Measurements from ENCODE around the gene MGAT4D.
A peak's percentile ranks its signal among the peaks of the same experiment; 100 is the strongest.
"Not testable (repeated sequence)": the region's sequence is repeated elsewhere in the genome, so short reads cannot be mapped to it uniquely, and the experiment has no call there.

Gene MGAT4D

GRCh38 chr4:140497747-140498636, at the start of gene MGAT4D:
MGAT4D (minus strand) TSS chr4:140498293; CDS start chr4:140498222, 71 bp downstream.
- DNase-seq (ENCODE audit: low read depth in 1 of 2, low spot score in 1 of 2), result no peak

GRCh38 chr4:140533951-140534480, 35.9 kb upstream of the MGAT4D start:
- DNase-seq (ENCODE audit: low read depth in 1 of 2, low spot score in 1 of 2), result no peak

- DNase-seq (ENCODE audit: low read depth in 1 of 2, low spot score in 1 of 2), result no peak
Observed at GRCh38 chr4:140529434-140529833, 31.3 kb upstream of the MGAT4D start.

- peak; percentile 94 to 97 for DNase-seq (ENCODE audit: low read depth in 1 of 2, low spot score in 1 of 2)
Observed at GRCh38 chr4:140523857-140524742, 26.0 kb upstream of the MGAT4D start, which contains the start of gene ELMOD2. ELMOD2 (plus strand) TSS chr4:140524168; CDS start chr4:140525429, 1,261 bp downstream.

GRCh38 chr4:140523370-140523856, 25.3 kb upstream of the MGAT4D start:
- no peak for DNase-seq (ENCODE audit: low read depth in 1 of 2, low spot score in 1 of 2)

GRCh38 chr4:140515423-140515822, 17.3 kb upstream of the MGAT4D start:
- no peak for DNase-seq (ENCODE audit: low read depth in 1 of 2, low spot score in 1 of 2)

GRCh38 chr4:140513765-140514164, 15.7 kb upstream of the MGAT4D start:
- not testable (repeated sequence) for DNase-seq (ENCODE audit: low read depth in 1 of 2, low spot score in 1 of 2)

GRCh38 chr4:140504261-140504660, 6.2 kb upstream of the MGAT4D start:
- DNase-seq (ENCODE audit: low read depth in 1 of 2, low spot score in 1 of 2), result no peak

GRCh38 chr4:140499391-140499790, 1.3 kb upstream of the MGAT4D start:
- DNase-seq (ENCODE audit: low read depth in 1 of 2, low spot score in 1 of 2), result no peak

GRCh38 chr4:140497405-140497746, 717 bp downstream of the MGAT4D start:
- no peak for DNase-seq (ENCODE audit: low read depth in 1 of 2, low spot score in 1 of 2)

- DNase-seq (ENCODE audit: low read depth in 1 of 2, low spot score in 1 of 2), result no peak
Observed at GRCh38 chr4:140485939-140486338, 12.2 kb downstream of the MGAT4D start.

- DNase-seq (ENCODE audit: low read depth in 1 of 2, low spot score in 1 of 2), result no peak
Observed at GRCh38 chr4:140483445-140483844, 14.6 kb downstream of the MGAT4D start.

GRCh38 chr4:140472156-140472555, 25.9 kb downstream of the MGAT4D start:
- no peak for DNase-seq (ENCODE audit: low read depth in 1 of 2, low spot score in 1 of 2)

GRCh38 chr4:140469791-140470733, 28.0 kb downstream of the MGAT4D start:
- DNase-seq (ENCODE audit: low read depth in 1 of 2, low spot score in 1 of 2), result no peak

- no peak for DNase-seq (ENCODE audit: low read depth in 1 of 2, low spot score in 1 of 2)
Observed at GRCh38 chr4:140466146-140466545, 31.9 kb downstream of the MGAT4D start.

GRCh38 chr4:140463614-140464013, 34.5 kb downstream of the MGAT4D start:
- DNase-seq (ENCODE audit: low read depth in 1 of 2, low spot score in 1 of 2), result no peak

GRCh38 chr4:140463182-140463581, 34.9 kb downstream of the MGAT4D start:
- DNase-seq (ENCODE audit: low read depth in 1 of 2, low spot score in 1 of 2), result no peak

- no peak for DNase-seq (ENCODE audit: low read depth in 1 of 2, low spot score in 1 of 2)
Observed at GRCh38 chr4:140450352-140450751, 47.7 kb downstream of the MGAT4D start.

GRCh38 chr4:140448830-140449229, 49.3 kb downstream of the MGAT4D start:
- no peak for DNase-seq (ENCODE audit: low read depth in 1 of 2, low spot score in 1 of 2)

GRCh38 chr4:140448162-140448561, 49.9 kb downstream of the MGAT4D start:
- DNase-seq (ENCODE audit: low read depth in 1 of 2, low spot score in 1 of 2), result no peak
